HG03432 (cell line): ENCODE measurements around the gene UBA3.

ENCODE experiments used
- ATAC-seq: cut with Tn5 transposase; IDR thresholded peaks from one replicate; pipeline ENCODE4 v1.9.1; 2021; ENCODE audit warnings: mild to moderate bottlenecking, moderate library complexity; ENCODE audit not compliant: unreplicated experiment

The UBA3 gene

DNA sequence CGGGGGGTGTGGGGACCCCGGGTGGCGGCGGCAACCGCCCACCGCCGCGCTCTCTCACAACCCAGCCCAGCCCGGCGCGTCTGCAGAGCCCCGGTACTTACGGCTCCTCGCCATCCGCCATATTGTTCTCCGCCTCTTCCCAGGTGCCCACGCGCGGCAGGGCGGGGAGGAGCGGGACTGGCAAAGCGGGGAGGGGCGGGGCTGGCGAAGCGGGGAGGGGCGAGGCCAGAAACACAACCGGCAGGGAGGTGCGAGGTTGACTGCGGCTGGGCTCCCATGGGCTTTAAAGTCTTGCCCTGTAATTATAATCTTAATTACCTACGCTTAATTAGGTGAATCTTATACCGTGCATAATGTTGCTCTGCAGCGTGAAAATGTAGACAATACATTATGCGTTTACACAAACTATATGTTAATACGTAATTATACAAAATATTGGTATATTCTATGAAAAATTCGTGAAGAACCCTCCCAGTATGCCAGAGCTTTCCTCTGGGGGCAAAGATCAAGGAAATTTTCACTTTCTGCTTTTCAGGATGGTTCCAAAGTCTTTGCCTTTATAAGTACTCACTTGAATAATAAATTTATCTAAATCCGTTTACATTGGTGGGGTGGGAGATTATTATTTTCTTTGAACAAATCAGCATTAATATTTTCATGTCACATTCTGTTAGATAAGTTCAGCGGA is at the start of gene UBA3:
Gene UBA3, minus strand, starts transcription at position 133 of the 688 bp plus-strand sequence. Its CDS starts 12 bp downstream, at position 121.
- ATAC-seq = peak; percentile 53

DNA sequence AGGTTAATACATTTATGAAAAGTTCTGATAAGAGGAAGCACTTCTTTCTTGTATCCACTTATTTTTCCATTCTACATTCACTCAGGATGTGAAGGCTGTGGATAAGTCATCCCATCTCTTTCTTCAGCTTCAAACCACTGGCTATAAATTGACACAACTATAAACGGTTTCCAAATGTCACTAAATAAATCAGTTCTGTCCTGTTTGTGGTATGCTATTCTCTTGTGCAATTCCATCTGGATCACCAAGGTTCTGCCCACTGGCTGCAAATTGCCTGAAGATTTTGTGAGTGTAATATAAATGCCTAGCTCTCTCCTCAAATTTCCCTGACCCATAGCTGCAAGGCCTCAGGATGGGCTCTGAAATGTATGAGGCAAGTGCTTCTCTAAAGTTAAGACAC is 49.4 kb upstream of the UBA3 start:
- ATAC-seq = no peak

DNA sequence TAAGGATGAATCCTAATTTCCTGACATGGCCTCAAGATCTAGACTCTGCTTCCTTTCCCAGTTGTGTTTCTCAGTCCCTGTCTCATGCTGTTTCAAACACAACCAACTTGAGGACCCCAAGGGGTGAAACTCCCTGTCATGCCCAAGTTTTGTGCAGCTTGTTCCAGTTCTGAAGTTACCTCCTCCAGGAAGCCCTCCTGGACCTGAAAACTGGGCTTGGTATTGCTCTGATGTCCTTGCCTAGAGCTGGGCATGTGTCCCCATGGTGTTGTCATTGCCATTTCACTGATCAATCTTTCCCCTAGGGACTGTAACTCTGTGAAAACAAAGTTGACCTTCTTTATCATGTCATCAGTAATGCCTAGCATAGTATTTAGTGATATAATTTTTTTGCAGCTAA is 48.3 kb upstream of the UBA3 start:
- ATAC-seq = no peak

DNA sequence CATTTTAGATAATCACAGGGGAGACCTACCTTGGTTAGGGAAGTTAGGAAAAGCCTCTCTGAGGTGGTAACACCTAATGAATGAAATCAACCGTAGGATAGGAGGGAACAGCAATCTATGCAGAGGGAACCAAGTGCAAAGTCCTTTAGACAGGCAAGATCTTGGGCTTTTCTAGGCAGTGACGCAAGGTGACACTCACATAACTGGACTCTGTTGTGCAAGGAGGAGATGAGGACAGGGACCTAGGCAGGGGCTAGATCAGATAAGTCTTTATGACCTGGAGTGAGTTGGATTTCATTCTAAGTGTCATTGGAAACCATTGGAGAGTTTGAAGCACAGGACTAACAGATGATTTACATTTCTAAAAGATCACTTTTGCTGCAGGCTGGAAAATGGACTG is 46.8 kb upstream of the UBA3 start:
- no peak for ATAC-seq

DNA sequence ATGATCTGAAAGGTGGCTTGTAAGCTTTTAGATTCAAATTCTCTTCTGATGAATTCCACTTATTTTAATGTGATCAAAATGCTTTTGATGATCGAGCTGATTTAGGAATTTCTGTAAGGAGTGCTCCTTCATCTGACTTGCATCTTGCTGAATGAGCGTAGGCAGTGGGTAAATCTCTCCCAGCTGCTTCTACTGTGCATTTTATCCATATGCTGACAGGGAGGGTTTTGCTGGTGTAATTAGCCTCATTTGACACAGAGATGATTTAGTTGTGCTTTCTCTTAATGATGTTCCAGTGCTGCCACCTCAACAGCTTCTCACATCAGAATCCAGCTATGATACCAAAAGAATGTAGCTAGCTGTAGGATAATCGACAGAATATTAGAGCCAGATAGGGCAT is 46.1 kb upstream of the UBA3 start:
- ATAC-seq = no peak

DNA sequence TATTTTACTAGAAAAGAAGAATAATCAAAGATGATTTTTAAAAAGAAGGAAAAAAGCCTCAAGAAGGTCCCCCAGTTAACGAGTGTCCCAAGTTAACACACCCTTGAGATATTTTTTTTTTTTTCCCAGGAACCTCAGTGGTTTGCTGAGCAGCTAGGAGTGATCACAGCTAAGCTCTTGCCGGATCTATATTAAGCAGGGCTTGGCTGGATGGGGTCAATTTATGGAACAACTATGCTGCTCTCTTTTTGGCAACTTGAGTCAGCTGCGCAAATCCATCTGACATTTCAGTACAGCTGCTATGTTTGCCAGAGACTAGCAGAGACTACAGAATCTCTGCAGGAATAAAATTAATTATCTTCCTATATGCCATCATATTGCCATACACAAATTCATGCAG is 42.2 kb upstream of the UBA3 start, which contains the start of gene LMOD3:
Gene LMOD3, minus strand, starts transcription at position 193 of the 400 bp plus-strand sequence. CDS start 209 bp downstream, outside the sequence.
- ATAC-seq = no peak

DNA sequence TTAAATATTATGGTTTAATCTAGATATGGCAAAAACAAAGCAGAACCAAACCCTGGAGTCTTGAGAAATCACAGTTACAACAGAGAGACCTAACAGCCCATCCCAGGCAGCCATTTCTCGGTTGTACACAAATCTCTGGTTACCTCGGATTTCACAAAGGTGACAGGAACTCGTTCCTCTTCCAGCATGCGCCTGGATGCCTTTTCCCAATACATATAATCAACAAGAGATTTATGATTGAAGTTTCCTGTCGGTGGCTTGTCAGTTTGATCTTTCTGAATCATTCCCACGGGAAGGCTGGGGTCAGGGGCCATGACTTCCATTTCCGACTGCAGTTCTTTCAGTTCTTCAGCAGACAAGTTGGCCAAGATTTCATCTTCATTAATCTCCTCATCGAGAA is 41.8 kb upstream of the UBA3 start:
- ATAC-seq = no peak

DNA sequence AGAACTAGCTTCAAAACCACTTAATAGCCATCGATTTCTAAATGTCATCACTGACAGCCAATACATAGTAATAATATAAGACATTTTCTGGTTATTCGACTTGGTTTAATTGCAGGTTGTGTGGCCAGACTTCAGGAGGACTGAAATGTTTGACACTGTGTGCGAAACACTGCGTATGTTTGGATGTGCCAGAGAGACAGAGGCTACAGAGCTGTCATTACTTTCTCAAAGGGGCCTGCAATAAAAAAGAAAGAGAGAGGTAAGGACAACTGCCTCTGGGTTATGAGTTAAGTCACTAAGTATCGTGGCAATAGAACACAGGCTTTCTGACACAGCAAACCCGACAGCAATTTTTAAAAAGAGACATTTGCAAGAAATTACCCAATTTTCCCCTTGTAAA is 41.3 kb upstream of the UBA3 start:
- no peak for ATAC-seq

DNA sequence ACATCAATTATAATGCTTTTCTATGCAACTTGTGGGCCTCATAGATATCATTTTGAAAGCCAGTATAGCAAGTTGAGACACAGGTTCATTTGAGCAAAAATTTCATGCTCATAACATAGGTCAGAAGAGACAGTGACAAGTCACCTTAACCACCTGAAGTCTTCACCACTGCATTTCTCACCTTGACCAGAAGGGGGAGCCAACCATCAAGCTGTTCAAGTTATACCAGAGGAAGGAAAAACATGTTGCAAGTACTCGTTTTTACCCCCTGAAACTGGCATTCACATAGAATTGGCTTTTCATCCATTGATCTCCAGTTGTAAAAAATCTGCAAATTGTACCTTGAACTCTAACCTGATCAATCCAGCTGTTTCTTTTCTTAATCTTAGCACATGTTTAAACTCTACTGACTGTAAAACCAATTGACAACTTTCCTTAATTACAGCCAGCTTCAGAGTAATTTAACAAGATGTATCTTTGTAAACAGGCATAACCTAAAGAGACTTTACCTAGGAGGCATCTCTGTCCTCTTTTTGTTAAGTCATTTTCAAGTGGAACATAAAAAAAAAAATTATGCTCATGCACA is 40.8 kb upstream of the UBA3 start:
- ATAC-seq = peak; percentile 91

DNA sequence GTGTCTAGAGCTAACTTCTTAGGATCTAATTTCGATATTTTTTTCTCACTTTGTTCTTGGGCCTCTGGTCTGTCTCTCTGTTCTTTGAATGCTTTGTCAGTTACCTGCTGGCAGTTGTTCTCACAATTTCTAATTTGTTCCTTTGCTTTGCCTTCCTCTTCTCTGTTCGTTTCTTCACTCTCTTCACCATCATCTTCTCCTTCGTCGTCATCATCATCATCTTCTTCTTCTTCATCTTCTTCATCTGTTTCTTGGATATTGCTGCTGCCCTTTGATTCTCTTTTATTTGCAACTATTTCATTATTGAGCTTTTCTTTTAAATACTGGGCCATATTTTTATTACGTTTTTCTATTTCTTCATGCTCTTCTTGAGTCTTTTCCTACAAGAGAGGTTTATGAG is 39.5 kb upstream of the UBA3 start:
- ATAC-seq = no peak

DNA sequence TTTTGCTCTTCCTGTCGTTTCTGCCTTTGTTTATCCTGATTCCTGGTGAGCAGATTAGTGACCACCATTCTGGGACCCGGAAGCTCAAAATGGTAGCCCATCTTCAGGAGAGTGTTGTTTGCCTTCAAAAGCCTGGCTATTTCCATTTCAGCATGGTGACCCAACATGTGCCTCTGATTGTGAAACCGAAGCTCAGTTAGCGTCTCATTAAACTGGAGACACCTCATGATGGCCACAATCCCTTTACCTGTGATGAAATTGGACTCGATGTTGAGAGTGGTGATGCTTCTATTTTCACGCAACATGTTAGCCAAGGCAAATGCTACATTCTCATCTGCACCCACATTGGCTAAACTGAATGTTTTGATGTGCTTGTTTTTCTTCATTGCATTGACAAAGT is 39.0 kb upstream of the UBA3 start:
- no peak for ATAC-seq

DNA sequence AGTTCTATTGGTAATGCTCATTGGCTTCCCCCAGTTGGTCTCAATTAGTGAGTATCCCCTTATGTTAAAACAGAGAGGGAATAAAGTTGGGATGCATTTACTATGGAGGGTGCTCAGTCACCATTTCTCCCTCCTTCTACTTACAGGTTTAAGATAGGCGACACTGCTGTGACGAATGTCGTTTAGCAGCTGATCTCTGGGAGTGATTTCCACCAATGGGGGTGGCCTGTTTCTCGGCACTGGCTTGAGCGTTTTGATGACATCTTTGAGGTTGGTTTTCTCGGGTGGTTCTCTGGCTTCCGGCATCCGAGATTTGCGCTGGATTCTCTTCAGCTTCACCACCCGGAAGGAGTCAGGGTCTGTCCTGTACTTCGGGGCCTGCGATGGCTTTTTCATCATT is 38.4 kb upstream of the UBA3 start:
- no peak for ATAC-seq

DNA sequence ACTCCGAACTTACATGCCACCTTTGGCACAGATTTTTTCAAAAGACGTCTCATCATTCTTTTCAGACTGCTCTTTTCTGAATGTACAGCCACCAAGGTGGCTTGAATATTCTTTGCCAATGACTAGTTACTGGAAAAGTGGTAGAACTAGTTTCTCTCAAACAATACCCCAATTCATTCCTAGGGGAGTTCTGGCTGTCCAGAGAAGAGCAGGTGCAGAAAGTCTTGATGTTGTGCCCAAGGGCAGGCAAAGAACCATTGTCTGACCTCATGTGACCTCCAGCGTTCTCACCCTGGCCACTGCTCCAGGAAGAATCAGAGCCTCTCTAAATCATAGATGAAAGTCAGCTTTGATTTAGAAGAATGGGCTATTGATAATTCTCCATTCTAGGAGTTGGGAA is 36.7 kb upstream of the UBA3 start:
- ATAC-seq = no peak

DNA sequence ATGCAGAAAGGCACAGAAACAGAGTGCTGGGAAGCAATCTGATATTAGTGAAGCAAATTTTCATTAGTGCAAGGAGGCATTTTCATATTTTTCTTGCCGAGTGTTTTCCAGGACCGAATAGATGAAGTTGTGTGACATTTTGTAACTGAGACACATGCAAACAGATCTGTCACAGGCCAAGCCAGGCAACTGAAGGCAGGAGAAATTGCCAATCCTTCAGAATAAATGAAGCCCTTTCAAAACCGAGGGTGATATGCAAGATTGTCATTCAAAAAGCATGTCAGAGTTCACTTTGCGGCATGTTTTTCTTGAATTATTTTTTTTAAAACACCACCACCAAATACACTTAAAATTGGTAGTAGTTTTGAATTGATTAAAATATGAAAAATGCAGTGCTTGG is 36.0 kb upstream of the UBA3 start:
- ATAC-seq = no peak

DNA sequence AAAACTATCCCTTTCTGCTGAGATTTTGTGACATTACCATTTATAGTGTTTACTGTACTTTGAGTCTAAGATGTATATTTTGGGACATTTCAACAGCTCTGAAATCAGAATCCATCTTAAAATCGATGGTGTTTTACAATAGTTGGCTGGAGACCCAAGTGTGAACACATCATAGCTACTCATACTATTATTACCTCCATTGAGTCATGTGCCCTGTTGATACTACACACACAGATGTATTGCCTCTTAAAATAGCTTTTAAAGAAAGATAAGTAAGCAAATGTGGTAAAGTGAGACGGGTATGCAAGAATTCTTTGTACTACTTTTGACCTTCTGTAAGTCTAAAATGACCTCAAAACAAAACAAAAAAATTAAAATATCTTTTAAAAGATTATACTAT is 35.6 kb upstream of the UBA3 start:
- ATAC-seq = no peak

DNA sequence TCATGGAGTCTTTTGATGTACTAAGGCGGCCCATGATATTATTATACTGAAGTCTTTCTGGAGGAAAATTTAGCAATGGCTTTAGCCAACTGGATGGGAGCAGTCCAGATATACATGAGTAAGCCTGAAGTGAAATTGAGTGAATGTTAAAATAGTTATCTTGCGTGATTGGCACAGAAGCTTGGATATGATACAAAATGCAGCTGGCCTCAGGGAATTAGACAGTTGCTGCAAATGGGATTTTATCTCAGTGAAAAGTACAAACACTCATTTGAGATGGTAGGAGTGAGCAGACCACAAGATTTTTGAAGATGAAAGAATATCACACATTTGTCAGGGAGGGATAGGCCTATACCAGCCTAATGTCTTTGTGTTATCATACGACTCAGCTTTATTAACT is 33.4 kb upstream of the UBA3 start:
- ATAC-seq = no peak

DNA sequence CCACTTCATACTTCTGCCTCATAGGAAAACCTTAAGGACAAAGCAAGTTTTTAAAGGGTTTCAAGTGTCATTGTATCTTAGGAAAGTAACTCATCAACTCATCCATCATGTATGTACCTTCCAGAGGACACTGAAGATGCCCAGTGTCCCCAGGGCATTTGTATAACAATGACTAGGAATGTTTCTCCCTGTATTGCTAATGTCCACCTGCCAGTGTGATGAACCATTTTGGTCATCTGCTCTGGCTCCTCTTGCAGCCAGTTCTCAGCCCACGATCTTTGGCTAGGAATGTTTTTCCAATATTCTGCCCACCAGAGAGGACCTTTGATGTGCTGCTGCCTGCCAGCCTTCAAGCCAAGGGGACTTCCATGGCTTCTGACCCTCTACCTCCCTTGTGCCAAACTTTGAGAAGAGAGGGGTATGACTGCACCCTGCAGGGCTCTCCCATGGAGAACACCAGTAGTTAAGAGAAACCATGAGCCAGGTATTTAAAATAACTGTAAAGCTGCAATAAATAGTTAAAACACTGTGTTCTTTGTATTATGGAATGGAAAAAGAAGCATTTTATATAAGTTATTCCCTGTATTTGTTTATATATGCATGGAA is 30.9 kb upstream of the UBA3 start:
- ATAC-seq = peak; percentile 60

DNA sequence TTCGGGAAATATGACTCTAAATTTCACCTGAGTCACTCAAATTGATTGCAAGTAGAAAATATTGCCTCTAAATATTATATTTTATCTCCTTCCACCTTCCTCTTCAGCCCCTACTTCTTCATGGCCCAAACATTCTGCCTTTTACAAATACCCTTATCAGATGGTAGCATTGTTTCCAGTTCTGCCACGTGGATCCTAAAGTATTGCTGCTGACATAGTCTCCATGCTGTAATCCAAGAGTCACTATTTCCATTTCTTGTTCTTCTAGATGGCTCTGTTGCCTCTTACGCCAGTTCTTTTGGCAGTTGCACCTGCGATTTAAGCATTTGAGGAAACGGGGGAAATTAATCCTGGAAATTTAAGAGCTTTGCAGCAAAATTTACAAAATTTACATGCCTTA is 28.6 kb upstream of the UBA3 start:
- ATAC-seq = no peak

DNA sequence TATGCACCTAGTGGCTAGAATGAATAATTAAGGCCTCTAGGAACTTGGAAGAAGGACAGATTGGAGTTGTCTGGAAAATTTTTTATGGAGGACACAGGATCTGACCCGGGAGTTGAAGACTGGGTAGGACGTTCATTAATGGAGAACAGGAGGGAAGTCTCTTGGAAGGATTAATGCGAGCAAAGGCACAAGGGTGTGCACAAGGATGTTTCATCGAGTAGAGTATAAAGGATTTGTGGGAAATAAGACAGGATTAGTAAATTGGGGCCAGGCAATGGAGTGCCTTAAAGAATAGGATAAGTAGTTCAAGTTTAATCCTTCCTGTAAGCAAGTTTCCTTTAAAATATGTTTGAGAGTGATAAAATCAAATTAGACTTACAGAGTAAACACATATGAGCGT is 27.7 kb upstream of the UBA3 start:
- no peak for ATAC-seq

DNA sequence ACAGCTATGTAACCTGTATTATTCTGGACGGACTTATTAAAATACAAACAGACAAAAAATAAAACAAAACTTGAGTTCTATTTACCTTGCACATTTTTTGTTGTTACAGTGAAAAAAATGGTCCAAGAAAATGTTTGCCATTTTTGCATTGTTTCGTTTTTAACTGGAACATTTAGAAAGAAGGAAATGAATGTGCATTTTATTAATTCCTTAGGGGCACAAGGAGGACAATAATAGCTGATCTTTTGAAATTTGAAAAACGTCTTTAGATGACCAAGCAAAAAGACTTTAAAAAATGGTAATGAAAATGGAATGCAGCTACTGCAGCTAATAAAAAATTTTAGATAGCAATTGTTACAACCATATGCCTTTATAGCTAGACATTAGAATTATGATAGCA is 25.2 kb upstream of the UBA3 start:
- no peak for ATAC-seq

DNA sequence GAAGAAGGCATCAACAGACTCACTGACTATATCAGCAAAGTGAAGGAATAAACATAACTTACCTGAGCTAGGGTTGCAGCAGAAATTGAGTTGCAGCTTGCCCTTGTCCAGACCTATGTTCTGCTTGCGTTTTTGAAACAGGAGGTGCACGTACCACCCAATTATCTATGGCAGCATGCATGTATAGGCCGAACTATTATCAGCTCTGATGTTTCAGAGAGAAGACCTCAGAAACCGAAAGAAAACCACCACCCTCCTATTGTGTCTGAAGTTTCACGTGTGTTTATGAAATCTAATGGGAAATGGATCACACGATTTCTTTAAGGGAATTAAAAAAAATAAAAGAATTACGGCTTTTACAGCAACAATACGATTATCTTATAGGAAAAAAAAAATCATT is 24.4 kb upstream of the UBA3 start:
- no peak for ATAC-seq

DNA sequence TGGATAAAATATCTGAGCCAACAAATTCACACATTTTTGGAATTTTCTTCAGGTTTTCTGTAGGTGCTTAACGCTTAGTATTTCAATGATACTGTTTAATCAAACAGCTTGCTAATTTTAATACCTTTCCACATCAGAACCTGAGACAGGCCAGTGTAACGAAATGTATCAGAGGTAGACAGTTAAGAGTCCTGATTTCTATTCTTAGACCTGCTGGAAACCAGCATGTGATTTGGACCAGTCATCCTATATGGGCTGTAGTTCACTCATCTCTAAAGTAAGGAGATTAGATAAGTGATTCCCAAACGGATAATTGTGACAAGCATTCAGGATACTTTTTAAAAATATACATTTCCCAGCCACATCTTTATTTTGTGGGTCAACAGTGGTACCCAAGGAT is 23.0 kb upstream of the UBA3 start:
- ATAC-seq = no peak

DNA sequence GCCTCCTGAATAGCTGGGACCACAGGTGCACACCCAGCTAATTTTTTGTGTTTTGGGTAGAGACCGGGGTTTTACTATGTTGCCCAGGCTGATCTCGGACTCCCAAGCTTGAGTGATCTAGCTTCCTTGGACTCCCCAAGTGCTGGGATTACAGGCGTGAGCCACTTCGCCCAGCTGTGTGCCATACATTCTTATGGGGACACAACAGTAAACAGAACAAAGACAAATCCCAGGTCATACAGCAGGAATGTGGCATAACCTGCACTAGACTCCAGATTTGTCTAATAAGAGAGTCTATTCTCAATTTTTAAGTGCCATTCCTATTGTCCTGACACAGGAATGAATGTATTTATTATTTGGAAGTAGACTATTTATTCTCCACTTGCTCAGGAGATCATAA is 22.2 kb upstream of the UBA3 start:
- ATAC-seq = no peak
